Stimulated activated CD4-positive, alpha-beta T cell treated with anti-CD3 and anti-CD28 coated beads, Interleukin-15, amount 100 ng/mL, for 1 hour (primary cell): ENCODE results near the gene TAPT1.
"Not testable (repeated sequence)": the region's sequence is repeated elsewhere in the genome, so short reads cannot be mapped to it uniquely, and the experiment has no call there.

Source experiments
- DNase-seq, 2 donors: peaks; one replicate each; pipeline ENCODE4 v3.0.0-alpha.2; 2020; ENCODE audit warnings: low read depth in 1 of 2, low spot score in 1 of 2

TAPT1 gene, protein sequence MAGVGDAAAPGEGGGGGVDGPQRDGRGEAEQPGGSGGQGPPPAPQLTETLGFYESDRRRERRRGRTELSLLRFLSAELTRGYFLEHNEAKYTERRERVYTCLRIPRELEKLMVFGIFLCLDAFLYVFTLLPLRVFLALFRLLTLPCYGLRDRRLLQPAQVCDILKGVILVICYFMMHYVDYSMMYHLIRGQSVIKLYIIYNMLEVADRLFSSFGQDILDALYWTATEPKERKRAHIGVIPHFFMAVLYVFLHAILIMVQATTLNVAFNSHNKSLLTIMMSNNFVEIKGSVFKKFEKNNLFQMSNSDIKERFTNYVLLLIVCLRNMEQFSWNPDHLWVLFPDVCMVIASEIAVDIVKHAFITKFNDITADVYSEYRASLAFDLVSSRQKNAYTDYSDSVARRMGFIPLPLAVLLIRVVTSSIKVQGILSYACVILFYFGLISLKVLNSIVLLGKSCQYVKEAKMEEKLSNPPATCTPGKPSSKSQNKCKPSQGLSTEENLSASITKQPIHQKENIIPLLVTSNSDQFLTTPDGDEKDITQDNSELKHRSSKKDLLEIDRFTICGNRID

DNA sequence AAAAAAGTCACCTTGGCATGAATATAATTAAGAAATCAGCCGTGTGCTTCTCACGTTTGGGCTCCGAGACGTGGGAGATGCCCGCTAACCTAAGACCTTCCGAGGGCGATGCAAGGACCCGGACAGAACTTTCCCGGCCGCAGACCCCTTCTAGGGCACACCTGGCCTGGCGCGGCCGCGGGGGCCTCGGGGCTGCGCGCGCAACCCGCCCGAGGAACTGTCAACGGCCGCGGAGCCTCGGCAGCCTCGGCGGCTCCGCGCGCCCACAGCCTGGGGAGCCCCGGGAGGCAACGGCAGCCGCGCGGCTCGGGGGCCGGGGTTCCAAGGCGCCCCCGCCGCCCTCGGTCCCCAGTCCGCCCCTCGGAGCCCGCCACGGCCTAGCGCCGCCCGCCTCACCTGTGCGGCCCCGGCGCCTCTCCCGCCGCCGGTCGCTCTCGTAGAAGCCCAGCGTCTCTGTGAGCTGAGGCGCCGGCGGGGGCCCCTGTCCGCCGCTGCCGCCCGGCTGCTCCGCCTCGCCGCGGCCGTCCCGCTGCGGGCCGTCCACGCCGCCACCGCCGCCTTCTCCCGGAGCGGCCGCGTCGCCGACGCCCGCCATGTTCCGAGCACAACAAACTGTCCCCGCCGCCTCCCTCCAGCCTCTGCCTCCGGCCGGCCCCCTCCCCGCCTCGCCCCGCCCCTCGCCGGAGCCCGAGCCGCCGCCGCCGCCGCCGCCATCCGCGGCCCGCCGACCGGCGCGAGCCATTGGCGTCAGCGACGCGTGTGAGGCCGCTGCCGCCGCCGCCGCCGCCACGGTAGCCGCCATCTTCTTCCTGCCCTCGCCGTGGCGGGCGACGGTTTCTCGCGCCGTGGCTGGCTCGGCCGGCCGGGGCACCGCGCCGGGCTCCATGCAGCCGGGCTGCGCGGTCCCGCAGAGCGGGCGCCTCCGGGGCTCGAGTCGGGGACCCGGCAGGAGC, at the start of gene TAPT1:
Gene TAPT1, minus strand, starts transcription at position 609 of the 953 bp plus-strand sequence. Its CDS starts 14 bp downstream, at position 595.
- peak; percentile 57 to 77 for DNase-seq

GRCh38 chr4:16271411-16271810, 45.1 kb upstream of the TAPT1 start:
- no peak for DNase-seq

DNA sequence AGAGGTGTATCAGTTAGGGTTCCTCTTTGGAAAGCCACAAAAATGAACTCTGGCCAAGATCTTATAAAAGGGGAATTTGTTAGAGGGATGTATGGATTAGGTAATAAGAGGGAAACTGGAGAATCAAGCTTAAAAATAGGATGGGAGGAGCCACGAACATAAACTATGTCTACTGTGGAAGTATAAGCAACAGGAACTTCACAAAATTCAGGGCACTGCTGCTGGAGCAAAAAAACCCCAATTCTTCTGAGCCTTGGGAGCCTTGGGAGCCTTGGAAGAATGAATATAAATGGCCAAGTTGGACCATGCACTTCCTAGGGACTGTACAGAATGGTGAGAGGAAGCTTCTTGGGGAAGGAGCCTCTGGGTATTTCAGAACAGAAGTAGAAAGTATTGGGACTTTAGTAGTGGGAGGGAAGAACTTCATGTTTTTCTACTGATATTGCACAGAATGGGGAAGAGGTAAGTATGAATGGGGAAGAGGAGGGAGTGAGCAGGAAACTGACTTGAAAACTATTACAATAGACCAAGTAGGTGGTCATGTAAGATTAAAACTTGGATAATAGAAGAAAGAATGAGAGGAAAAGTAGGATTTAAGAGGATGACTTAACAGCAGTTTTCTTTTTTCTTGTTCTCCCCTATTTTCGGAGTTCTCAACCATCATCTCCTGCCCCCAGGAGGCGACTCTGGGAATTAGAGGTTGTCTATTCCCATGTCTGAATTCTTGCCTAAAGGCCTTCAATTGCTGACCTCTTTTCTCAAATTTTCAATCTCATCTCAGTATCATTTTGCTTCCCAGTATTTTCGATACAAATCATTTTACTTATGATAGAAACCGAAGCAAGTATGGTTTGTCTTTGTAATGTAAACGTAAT, 44.4 kb upstream of the TAPT1 start:
- DNase-seq, result no peak

GRCh38 chr4:16269742-16270453, 43.6 kb upstream of the TAPT1 start:
- DNase-seq, result not testable (repeated sequence)

- no peak for DNase-seq
These were observed 43.0 kb upstream of the TAPT1 start for GRCh38 chr4:16269240-16269639.

GRCh38 chr4:16268290-16268689, 42.0 kb upstream of the TAPT1 start:
- no peak for DNase-seq

DNA sequence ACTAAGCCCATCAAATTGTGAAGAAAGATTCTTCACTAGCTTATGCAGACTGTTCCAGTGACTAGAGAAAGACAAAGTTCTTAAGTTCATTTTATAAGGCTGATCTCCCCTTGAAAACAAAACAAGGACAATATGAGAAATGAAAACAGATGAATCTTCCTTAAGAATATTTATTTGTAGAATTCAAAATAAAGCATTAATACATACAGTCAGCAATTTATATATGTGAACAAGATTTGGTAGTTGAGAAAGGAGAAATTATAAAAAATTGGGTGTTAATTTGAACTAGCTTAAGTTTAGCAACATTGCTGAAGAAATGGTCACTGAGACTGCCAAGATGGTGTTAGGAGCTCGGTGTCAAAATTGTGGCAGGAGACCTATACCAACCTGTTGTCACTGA, 41.4 kb upstream of the TAPT1 start:
- DNase-seq, result no peak

DNA sequence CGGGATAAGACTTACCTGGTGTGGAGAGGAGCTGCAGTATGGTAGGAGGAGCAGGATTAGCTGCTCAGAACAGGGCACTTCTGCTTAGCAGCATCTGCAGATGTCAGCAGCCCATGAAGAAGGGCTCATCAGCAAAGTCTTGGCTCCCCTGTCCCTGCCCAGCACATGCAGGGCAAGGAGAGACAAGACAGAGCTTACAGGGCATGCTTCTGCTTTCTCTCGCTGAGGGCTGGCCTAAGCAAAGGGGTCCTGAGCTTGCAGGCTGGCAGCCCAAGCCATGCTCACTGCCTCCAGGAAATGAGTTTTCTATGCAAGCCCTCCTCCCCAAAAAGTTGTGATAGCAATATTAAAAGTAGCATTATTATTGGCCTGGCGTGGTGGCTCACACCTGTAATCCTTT, 39.5 kb upstream of the TAPT1 start:
- DNase-seq, result no peak

- DNase-seq, result no peak
These were observed 38.5 kb upstream of the TAPT1 start for GRCh38 chr4:16264798-16265197.

GRCh38 chr4:16263056-16263455, 36.8 kb upstream of the TAPT1 start:
- no peak for DNase-seq

DNA sequence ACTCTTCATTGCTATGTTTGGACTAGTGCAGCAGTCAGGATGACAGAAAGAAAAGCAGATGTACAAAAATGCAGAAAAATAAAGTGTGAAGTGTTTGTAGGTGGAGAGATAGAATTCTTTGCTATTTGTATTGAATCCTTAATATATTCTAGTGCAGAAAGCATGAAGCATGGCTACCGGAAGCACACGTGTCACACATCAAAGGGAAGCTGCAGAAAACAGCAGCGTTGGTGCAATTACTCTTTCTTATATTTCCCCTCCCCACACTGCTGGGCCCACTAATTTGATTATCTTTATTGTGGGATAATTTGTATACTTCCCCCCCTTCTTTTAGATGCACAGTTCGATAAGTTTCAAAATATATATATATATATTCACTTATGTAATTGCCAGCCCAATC, 35.9 kb upstream of the TAPT1 start:
- DNase-seq, result no peak

DNA sequence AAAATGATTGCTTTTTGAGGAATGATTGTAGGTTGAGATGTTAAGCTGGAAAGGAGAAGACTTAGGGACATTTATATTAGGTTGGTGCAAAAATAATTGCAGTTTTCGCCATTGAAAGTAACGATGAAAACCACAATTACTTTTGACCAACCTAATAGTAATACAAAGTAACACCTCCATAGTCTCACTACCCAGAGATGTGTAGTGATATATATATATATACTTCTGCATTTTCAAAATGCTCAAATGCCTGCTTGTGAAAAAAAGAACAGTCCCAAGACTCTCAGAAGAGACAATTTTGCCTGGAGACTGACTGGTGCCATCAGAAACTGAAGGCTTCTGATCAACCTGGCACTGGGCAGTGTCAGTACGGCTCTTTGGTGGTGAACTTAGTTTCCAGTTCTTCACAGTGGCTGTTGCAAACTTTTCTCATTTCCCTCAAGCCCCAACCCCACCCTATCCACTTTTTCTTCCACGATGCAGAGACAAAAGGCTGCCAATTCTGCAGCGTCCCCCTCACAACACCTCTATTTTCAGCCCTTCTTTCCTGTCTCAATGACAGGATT, 35.1 kb upstream of the TAPT1 start:
- no peak for DNase-seq

GRCh38 chr4:16259889-16260246, 33.6 kb upstream of the TAPT1 start:
- no peak for DNase-seq

- DNase-seq, result no peak
These were observed 33.1 kb upstream of the TAPT1 start for GRCh38 chr4:16259241-16259888.

DNA sequence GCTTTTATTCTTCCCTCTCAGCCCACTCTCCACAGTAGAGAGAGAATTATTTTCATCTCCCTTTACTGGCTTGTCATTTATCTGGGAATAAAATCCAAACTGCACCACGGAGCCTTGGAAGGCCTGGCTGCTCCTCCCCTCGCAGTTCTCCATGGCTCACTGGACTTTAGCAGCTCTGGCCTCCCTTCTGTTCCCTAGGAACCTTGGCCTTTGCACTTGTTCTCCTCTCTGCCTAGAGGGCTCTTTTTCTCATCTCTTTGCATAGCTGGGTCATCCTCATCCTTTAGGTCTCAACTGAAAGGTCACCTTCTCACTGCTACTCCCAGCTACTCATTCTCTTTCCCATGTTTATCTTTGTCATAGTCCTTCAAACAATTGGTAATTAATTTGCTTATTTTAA, 31.3 kb upstream of the TAPT1 start:
- DNase-seq, result no peak

DNA sequence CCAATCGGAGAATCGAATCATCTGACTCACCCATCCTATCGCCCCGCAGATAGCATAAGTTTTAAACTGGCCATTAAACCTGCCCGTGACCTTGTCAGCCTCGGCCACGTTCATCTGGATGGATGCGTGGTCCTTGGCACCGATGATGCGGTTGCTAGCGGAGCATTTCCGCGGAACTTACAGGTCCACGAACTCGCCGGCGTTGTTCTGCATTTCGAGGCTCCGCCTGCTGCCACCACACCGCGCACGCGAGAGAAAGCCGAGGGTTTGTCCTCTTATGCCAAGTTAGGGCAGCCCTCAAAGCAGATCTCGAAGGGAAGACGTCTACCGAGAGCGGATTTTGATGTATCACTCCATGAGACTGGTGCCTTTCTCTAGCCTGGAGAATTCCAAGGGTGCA, 30.1 kb upstream of the TAPT1 start:
- no peak for DNase-seq

DNA sequence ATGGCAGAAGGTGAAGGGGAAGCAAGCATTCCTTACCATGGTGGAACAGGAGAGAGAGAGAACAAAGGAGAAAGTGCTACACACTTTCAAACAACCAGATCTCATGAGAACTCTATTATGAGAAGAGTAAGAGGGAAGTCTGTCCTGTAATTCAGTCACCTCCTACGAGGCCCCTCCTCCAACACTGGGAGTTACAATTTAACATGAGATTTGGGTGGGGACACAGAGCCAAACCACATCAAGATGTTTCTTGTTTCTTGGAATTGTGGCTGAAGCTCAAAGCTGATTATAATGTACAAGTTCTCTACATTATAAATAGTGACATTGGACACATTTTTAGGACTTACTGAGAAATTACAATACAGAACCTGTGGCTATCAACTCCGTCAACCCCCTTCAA, 29.5 kb upstream of the TAPT1 start:
- no peak for DNase-seq

GRCh38 chr4:16253127-16253960, 27.1 kb upstream of the TAPT1 start:
- no peak for DNase-seq
